HK-2 (cell line): ENCODE results near the gene SUN5.

Experiments used
- DNase-seq: peaks from one replicate; pipeline ENCODE4 v3.0.0-alpha.2; 2018; ENCODE audit not compliant: unreplicated experiment

The SUN5 gene

GRCh38 chr20:33026779-33027759 is 22.8 kb upstream of the SUN5 start:
- no peak for DNase-seq

DNA sequence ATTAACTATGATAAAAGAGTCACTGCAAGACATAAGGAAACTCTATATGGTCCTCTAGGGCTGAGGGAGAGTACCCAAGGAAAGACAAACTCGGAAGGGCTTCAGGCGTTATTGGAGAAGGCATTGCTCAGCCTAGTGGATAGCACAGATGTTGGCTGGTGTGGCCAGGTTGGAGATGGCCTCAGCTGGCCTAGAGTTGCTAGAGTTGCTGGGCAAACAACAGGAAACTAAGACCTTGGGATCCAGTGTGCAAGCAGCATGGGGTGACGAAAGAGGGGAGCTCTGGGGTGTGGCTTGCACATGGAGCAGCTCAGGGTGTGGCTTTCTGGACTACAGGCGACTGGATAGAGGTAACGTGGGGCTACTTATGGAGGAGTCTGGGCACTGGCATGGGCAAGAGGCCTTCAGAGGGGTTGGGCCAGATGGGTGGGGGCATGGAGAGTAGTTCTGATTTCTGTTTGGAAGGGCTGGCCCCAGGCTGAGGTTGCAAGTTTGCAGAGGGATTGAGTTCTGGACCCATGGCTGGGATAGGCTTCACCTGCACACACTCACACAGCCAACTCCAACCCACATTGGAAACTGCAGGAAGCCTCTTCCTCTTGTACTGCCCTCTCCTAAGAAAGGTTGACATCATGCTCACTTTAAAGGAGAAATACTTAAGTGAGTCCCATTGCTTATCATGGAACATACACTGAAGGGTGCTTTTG is 22.0 kb upstream of the SUN5 start:
- no peak for DNase-seq

DNA sequence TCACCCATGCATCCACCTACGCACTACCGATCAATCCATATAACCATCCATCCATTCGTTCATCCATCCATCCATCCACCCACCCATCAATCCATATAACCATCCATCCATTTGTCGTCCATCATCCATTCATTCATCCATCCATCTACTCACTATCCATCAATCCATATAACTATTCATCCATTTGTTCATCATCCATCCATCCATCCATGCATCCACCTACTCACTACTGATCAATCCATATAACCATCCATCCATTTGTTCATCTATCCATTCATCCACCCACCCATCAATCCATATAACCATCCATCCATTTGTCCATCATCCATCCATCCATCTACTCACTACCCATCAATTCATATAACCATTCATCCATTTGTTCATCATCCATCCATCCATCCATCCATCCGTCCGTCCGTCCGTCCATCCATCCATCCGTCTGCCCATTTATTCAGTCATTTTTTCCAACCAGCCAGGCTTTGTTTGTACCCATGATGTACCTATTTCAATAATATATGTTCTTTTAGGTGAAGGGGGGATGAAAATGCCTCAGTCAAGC is 21.2 kb upstream of the SUN5 start:
- no peak for DNase-seq

DNA sequence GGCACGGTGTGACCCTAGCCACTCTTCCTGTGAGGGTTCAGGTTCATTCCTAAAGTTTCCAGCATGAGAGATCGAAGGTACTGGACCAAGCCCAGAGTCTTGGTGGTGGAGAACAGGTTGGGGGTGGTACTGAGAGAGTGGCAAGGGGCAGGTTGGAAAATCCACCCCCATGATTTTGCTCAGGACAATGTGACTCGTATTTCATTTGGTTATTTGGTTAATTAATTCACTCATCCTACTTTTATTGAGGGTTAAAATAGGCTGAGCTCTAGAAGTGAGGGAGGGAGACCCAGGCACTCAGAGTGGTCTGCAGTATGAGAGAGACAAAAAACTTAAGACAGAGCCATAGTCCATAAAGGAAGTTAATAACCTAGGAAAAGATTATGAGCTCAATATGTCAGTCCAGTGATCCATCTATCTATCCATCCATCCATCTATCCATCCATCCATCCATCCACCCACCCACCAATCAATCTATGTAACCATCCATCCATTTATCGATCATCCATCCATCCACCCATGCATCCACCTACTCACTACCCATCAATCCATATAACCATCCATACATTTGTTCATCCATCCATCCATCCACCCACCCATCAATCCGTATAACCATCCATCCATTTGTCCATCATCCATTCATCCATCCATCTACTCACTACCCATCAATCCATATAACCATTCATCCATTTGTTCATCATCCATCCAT is 20.5 kb upstream of the SUN5 start:
- DNase-seq, result no peak

DNA sequence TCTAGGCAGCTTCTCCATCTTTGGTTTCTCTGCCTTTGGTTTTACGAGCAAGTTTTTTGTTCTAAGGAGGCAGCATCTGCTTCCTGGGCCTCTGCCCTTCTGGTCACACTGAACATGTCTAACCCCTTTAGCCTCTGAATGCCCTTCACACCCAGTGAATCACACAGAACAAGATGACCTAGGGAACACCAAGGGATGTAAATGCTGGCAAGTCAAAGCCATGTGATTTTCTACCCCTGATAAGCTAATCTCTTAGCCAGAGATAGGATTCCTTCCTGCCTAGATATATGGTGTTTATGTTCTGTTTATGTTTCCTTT is 20.0 kb upstream of the SUN5 start:
- DNase-seq, result no peak

- no peak for DNase-seq
These were observed 19.4 kb upstream of the SUN5 start for GRCh38 chr20:33023439-33024242.

DNA sequence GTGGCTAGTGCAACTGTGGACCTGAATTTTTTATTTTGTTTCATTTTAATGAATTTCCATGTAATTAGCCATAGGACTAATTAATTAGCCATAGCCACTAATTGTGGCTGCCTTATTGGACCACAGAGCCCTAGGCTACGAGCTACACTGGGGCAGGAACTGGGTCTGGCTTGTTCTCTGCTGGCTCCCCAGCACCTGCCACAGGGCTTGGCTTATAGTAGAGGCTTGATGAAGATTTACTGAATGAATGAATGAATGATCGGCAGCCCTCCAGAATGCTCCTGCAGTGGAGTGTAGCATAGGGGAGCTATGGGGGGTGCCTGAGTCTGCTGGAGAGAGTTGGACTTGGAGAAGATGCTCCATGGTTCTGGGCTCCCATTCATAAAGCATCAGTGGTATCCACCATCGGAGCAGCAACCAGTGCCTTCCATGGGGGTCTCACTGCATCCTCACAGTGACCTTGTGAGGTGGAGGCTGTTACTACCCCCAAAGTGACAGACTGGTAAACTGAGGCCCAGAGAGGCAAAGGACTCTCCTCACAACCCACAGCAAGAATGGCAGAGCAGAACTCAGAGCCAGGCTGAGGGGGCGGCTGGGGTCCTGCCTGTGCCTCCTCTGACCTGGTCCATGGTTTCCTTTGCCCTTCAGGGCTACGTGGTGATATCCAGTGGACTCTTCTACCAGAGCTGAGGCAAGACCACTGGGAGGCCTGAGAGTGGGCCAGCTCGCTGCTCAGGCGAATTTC is 18.6 kb upstream of the SUN5 start:
- DNase-seq, result no peak

- no peak for DNase-seq
These were observed 18.1 kb upstream of the SUN5 start for GRCh38 chr20:33022289-33022688.

DNA sequence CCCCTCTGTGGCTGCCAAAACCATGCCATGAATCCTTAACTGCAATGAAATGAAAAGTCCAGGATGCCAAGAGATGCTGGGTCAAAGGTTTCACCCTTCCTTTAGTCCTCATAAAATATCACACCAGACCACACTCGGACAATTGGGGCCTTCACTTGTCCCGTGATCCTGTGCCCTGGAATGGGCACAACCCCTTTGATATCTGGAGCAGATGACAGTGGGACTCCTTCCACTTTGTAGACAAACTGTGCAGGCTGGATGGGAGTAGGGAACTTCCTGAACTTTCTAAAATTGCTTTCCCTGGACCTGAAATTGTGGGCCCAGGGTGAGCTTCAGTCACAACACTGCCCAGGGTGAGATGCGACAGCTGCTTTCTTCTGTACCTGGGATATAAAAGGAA is 17.6 kb upstream of the SUN5 start:
- DNase-seq, result no peak

DNA sequence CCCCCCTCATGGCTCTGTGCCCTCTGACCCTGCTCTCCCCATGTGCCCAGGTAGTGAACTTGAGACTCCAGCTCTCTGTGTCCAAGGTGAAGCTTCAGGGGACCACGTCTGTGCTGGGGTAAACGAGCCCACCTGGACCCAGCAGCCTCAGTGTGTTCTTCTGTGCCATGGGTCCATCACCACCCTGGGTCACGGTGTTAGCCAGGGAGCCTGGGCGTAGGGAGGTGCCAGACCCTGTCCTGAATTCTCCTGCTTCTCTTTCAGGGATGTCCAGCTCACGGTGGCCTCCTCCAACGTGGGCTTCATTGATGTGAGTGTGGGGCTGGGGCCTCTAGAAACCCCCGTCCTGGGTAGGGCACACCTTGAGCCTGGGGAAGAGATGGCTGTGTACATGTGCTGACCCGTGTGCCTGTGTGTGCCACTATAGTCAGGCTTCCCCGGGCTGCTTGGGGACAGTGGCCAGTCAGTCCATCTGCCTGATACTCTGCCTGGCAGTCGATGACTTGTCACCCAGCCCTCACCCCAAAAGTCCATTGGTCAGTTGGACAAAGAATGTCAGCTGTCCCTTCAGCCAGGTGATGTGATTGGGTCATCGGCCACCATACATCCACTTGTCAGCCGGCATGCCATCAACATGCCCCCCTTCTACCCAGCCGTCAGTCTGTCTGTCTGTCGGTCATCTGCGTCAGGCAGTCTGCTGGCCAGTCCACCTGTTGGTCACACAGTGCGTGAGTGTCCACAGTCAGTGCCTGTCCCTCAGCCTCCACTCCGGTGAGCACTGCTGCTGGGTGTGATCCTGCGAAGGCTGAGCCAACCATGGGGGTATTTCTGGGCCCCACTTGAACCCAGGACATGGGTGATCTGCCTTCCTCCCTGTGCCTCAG is 16.3 kb upstream of the SUN5 start:
- DNase-seq, result no peak

- no peak for DNase-seq
These were observed 15.4 kb upstream of the SUN5 start for GRCh38 chr20:33019465-33020277.

DNA sequence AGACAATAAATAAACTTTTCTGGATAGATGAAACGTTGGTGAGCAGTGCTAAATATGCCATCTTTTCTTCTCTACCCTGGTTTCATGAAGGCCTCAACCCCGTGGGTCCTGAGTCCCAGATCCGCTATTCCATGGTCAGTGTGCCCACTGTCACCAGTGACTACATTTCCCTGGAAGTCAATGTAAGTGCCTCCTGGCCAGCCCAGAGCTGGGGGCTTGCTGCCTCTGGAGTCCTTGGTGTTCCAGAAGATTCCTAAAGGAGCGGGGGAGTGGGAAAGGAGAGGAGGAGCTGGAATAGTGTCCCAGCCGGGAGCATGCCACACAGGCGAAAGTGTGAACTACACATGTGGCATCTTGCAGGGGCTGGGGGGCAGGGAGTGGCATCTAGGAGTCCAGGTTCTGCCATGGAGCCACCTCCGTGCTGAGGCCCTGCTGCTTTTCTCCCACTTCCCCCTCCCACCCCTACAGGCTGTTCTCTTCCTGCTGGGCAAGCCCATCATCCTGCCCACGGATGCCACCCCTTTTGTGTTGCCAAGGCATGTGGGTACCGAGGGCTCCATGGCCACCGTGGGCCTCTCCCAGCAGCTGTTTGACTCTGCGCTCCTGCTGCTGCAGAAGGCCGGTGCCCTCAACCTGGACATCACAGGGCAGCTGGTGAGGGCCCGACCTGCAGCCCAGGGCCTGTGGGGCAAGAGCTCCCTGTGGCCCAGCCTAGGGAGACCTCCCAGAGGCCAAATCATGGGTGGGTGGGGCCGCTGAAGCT is 14.1 kb upstream of the SUN5 start:
- DNase-seq, result no peak

DNA sequence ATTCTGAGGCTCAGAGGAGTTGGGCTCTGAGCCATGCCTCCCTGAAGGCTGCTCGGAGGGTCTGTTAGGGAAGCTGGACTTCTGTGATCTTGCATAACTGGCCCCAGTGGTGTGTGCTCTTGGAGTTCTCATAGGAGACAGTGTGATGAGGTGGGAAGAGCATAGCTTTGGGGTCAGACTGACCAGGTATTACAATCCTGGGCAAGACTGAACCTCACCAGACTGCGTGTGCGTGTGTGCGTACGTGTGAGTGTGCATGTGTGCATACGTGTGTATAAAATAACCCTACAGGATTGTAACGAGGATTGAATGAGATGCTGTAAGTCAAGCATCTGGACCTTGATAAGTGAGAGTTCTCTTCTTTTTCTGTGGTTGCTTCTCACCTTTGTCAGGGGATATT is 13.3 kb upstream of the SUN5 start:
- DNase-seq, result no peak

- DNase-seq, result no peak
These were observed 12.4 kb upstream of the SUN5 start for GRCh38 chr20:33016581-33017109.

DNA sequence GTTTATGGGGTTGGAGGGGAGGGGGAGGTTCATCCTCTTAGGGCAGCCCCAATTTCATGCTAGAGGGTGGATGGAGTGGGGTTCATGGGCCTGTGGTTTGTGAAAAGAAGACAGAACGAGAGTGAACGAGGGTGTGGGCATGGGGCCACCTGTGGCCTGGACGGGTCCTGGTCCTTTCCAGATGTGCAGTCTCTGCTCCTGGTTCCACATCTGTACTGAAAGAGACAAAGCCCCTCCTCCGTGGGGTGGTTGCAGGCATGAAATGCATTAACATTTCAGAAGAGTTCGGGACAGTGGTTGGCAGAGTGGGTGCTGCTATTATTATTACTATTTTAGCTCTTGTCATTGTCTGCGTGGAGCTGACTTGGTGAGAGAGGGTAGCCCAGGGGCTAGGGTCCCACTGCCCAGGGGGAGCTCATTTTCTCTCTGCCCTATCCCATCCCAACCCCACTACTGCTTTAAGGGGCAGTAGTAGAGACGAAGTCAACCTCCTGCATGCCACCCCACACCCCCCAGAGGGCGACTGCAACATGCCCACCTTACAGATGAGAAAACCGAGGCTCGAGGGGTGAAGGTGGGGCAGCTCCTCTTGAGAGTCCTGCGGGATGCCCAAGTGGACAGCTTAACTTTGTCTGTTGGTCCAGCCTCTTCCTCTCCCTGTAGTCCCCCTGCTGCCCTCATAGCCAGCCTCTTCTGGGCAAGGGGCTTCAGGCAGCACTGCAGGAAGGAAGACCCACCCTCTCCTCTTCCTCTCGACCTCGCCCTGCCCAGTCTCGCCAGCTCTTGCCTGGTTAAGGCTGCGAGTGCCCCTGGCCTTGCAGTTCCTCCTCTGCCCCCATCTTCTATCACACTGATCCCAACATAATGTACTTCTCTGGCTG is 11.7 kb upstream of the SUN5 start:
- DNase-seq, result no peak

- DNase-seq, result no peak
These were observed 10.9 kb upstream of the SUN5 start for GRCh38 chr20:33015114-33015484.
